HG03066 (cell line): Measurements from ENCODE around the gene SIRT7.

ENCODE experiments used
- ATAC-seq: cut with Tn5 transposase; IDR thresholded peaks from one replicate; pipeline ENCODE4 v1.9.1; 2021; ENCODE audit warnings: low read depth; ENCODE audit not compliant: unreplicated experiment

SIRT7 gene

DNA sequence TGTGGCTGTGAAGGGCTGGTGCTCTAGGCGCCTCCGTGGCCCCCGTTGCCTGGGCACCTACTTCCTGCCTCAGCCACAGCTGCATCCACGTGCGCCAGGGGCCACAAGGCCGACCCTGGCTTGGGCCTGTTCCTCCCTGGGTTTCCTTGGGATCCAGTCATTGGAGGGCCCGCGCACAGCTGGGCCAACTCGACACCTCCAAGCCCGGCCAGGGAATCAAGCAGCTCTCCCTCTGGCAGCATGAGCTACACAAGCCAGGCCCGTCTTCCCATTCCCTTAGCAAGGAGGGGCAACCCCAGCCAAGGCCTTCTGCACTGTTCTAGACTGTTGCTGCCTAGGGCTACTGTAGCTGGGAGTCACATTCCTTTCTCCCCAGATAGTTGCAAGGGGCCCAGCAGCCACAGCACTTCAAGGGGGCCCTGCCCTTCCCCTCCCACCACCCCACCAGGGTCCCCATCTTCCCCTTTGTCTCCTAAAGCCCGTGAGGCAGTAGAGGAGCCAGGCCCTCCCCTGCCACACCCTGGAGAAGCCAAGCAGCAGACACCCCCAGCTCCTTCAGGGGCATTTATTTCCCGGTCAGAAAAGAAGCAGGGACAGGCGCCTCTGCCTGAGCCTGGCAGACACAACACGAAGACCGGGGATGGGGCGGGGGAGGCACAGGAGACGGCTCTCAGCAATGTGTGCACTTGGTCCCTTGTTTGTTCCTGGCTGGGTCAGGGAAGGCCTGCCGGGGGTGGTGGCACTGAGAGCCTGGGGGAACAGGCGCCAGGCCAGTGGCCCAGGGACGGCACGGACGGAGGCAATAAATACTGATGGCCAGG lies 50.6 kb downstream of the SIRT7 start:
- ATAC-seq: no peak

GRCh38 chr17:81866440-81867169 lies 51.4 kb downstream of the SIRT7 start:
- ATAC-seq: no peak

DNA sequence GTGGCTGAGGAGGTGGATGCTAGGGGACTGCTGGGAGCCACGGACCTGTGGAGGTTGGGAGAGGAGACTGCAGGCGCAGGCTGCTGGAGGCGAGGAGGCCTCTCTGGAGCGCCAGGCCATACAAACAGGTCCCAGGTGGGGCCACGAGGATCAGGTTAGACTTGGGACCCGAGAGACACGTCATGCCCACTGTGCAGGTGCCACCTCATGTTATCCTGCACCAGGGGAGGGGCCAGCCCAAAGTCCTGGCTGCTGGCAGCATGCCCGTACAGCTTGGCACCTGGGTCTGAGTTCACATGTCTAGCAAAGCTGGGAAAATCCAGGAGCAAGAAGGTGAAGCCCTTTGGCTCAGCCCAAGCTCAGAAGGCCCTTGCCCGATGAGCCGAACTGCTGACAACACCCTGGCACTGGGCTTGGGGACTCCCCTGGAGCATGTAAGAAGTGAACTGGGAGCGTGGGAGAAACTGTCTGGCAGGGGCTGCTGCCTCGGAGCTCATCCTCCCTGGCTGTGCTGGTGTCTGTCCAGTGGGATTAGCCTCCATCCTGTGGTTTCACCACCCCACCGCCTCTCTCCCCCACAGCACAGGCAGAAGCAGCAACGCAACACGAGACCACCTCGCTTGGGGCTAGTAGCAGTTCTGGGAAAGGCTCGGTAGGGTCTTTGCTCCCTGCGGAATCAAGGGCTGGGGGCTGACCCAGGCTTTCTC lies 52.1 kb downstream of the SIRT7 start:
- ATAC-seq: no peak

DNA sequence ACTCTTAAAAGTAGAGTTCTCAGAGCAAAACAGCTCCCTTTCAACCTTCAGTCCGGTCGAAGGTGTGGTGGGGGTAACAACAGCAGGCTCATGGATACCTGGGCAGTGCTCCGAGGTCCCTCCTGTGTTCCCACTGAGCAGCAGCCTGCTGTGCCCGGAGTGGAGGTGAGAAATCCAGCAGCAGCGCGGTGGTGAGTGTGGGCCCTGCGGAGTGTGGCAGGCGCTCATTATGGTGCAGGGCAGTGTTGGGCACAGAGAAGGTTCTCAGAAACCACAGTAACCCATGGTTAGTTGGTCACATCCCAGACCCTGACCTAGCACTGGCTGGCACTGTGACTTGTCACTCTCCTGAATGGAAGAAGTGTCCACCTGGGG lies 52.6 kb downstream of the SIRT7 start:
- no peak for ATAC-seq

- no peak for ATAC-seq
Observed at GRCh38 chr17:81863833-81864768, 53.9 kb downstream of the SIRT7 start.

- ATAC-seq: no peak
Observed at GRCh38 chr17:81863123-81863675, 54.8 kb downstream of the SIRT7 start.
